Naive thymus-derived CD4-positive, alpha-beta T cell (primary cell): ENCODE measurements around the gene ATF3. TPM values are rescaled to one million over a fixed set of nuclear protein-coding genes. Genes with fewer than 3 reads are reported as not detected.

Experiments
- ATAC-seq: fragments of 150-1000 bp; cut with Tn5 transposase; 2 replicates; pipeline ENCODE4 v1.10.0; 2021; ENCODE audit warnings: mild to moderate bottlenecking, moderate library complexity
- CTCF ChIA-PET: fragments of 350-600 bp; sonication (Branson Sonifier 250); formaldehyde crosslinking; loops from one replicate; lab custom pipeline; 2021; ENCODE audit warnings: antibody characterized with exemption; lab: Charles Lee
- POLR2A ChIA-PET: fragments of 350-600 bp; sonication (Branson Sonifier 250); formaldehyde crosslinking; loops from one replicate; lab custom pipeline; 2021; ENCODE audit warnings: antibody characterized with exemption, inconsistent platforms; lab: Charles Lee
- DNase-seq, 9 donors: peaks; one replicate each; pipeline versions ENCODE4 v3.0.0 to v3.0.0-alpha.2; 2020 to 2022; ENCODE audit warnings: mixed read lengths in 1 of 9
- H3K27ac ChIP-seq: one replicate; pipeline ENCODE4 v1.7.0; 2013; ENCODE audit warnings: mild to moderate bottlenecking, low read depth, low read length, moderate library complexity
- H3K27me3 ChIP-seq, 2 donors: one replicate each; pipeline ENCODE4 v1.7.0; 2013; ENCODE audit warnings: low read length in 2 of 2, mild to moderate bottlenecking in 2 of 2, moderate library complexity in 2 of 2; ENCODE audit not compliant: control insufficient read depth in 2 of 2, insufficient read depth in 2 of 2
- H3K36me3 ChIP-seq, 3 experiments: 1 replicate in 2 of 3; 2 replicates in 1 of 3; pipeline ENCODE4 v1.7.0; 2013; ENCODE audit warnings: low read length in 3 of 3, mild to moderate bottlenecking in 3 of 3, moderate library complexity in 1 of 3; ENCODE audit not compliant: insufficient read depth in 3 of 3, control insufficient read depth in 2 of 3
- H3K4me1 ChIP-seq, 2 donors: one replicate each; pipeline ENCODE4 v1.7.0; 2013; ENCODE audit warnings: low read length in 2 of 2, mild to moderate bottlenecking in 2 of 2, moderate library complexity in 1 of 2; ENCODE audit not compliant: control insufficient read depth in 2 of 2, insufficient read depth in 2 of 2
- H3K4me3 ChIP-seq: 2 replicates; pipeline ENCODE4 v1.7.0; 2013; ENCODE audit warnings: mild to moderate bottlenecking, low read length
- H3K9me3 ChIP-seq, 3 experiments: 1 replicate in 2 of 3; 2 replicates in 1 of 3; pipeline ENCODE4 v1.7.0; 2013; ENCODE audit warnings: low read length in 3 of 3; ENCODE audit not compliant: control insufficient read depth in 2 of 3
- H3K27ac Mint-ChIP-seq, 9 donors: one replicate each; pipeline ENCODE4 v1.8.0; 2020 to 2022; ENCODE audit warnings: mixed read lengths in 9 of 9, mild to moderate bottlenecking in 8 of 9, moderate library complexity in 5 of 9, inconsistent platforms in 2 of 9
- H3K27me3 Mint-ChIP-seq, 5 donors: one replicate each; pipeline ENCODE4 v1.8.0; 2021 to 2022; ENCODE audit warnings: mixed read lengths in 5 of 5, mild to moderate bottlenecking in 1 of 5
- H3K36me3 Mint-ChIP-seq, 5 donors: one replicate each; pipeline ENCODE4 v1.8.0; 2020 to 2022; ENCODE audit warnings: mixed read lengths in 5 of 5, mild to moderate bottlenecking in 3 of 5, inconsistent platforms in 1 of 5
- H3K4me1 Mint-ChIP-seq, 7 donors: one replicate each; pipeline ENCODE4 v1.8.0; 2020 to 2022; ENCODE audit warnings: mixed read lengths in 7 of 7, mild to moderate bottlenecking in 3 of 7, inconsistent platforms in 1 of 7
- H3K4me3 Mint-ChIP-seq, 10 donors: one replicate each; pipeline ENCODE4 v1.8.0; 2020 to 2022; ENCODE audit warnings: mild to moderate bottlenecking in 10 of 10, mixed read lengths in 10 of 10, moderate library complexity in 6 of 10, inconsistent platforms in 2 of 10
- H3K9me3 Mint-ChIP-seq, 11 donors: one replicate each; pipeline ENCODE4 v1.8.0; 2020 to 2022; ENCODE audit warnings: mixed read lengths in 11 of 11, mild to moderate bottlenecking in 4 of 11, inconsistent platforms in 1 of 11, moderate library complexity in 1 of 11
- intact Hi-C, 2 donors: fragments of 100-400 bp; cut with micrococcal nuclease; formaldehyde crosslinking; loops; one replicate each; pipeline ENCODE4 v1.15.1; 2023
- polyA plus RNA-seq, 2 donors: library from polyadenylated mRNA; unstranded; fragments of 300-500 nt; fragmentation: Illumina TruSeq; gene quantifications; one replicate each; pipeline ENCODE4 v1.2.3, GENCODE V29; 2021
- total RNA-seq, 6 experiments: library from RNA in 5 of 6; stranded (reverse) in 5 of 6; gene quantifications; 1 replicate in 5 of 6; 2 replicates in 1 of 6; pipeline ENCODE4 v1.2.3 and lab custom pipeline; 2021 to 2026

Gene ATF3
- total and polyA plus RNA-seq, 7 experiments from 2014 or later = 0.57 to 83.4 (median 12.5) TPM; not detected in 2

DNA sequence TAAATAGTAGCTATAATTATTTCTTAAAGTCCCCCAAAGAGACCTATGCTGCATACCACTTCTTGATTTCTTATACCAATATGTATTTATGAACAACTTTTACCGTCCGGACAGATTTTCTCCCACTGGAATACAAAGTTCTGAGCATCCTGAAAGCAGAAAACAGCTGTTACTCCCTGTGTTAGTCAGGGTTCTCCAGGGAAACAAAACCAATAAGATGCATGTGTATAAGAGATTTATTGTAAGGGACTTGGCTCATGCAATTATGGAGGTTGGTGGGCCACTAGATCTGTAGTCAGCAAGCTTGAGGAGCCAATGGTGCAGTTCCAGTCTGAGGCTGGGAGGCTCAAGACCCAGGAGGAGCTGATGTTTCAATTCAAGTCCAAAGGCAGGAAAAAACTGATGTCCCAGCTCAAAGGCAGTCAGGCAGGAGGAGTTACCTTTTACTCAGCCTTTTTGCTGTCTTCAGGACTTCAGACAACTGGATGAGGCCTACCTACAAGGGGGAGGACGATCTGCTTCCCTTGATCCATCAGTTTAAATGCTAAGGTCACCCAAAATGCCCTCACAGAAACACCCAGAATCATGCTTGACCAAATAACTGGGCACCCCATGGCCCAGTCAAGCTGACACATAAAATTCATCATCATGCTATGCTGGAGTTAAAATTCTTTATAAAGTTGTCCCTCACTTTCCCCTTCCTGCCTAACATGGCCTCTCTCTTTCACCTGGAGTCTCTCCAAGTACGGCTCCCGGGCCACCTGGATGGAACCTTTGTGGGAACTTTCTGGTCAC, 24.3 kb upstream of the ATF3 start:
- POLR2A ChIA-PET = no interaction called here
- Mint-ChIP-seq H3K4me1 (peaks cover 0 to 8% (median 0%) of the 10 kb centered on the region in 7 donors), H3K36me3 (no peaks in the 10 kb centered on the region), H3K27ac (no peak overlapping the region), H3K4me3 (no peak overlapping the region), H3K27me3 (peaks cover 35 to 49% (median 43%) of the 10 kb centered on the region in 5 donors), H3K9me3 (no peaks in the 10 kb centered on the region)
- Histone ChIP-seq H3K27me3 (no peaks in the 10 kb centered on the region), H3K9me3 (no peaks in the 10 kb centered on the region), H3K4me1 (no peaks in the 10 kb centered on the region), H3K27ac (no peak overlapping the region), H3K4me3 (no peak overlapping the region), H3K36me3 (no peaks in the 10 kb centered on the region)
- CTCF ChIA-PET = no interaction called here
- DNase-seq (no peak), ATAC-seq (no peak)
- intact Hi-C loops = no loop called here

DNA sequence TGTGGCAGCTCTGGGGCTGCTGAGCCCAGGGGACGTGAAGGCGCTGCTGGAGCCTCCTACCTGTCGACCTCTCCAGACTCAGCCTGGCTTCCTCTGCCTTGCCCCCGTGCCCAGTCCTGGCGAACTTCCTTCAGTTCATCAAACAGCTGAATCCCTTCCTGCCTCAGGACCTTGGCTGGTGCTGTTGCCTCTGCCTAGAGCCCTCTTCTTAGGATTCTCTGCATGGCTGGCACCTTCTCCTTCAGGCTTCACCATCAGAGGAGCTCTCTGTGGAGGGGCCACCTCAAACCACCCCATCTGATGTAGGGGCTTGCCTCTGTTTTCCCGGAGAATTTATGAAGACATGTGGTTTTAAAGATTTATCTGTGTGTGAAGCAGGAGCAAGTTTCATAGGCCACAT, 23.4 kb upstream of the ATF3 start:
- no peaks in the 10 kb centered on the region for H3K36me3 Mint-ChIP-seq
- ChIA-PET CTCF (interaction anchor here (0.5 kb wide), 1 partner anchor 219 kb away, joined by 3 read pairs; no protein-coding TSS in a partner anchor), POLR2A (no interaction called here)
- no peak overlapping the region for H3K4me3 Mint-ChIP-seq
- H3K27ac ChIP-seq = no peak overlapping the region
- H3K27me3 Mint-ChIP-seq = peaks cover 34 to 52% (median 46%) of the 10 kb centered on the region in 5 donors
- H3K9me3 ChIP-seq = no peaks in the 10 kb centered on the region
- no peaks in the 10 kb centered on the region for H3K9me3 Mint-ChIP-seq
- peaks cover 0 to 6% (median 0%) of the 10 kb centered on the region in 7 donors for H3K4me1 Mint-ChIP-seq
- no peaks in the 10 kb centered on the region for H3K36me3 ChIP-seq
- ATAC-seq (no peak), DNase-seq (no peak)
- no peak overlapping the region for H3K4me3 ChIP-seq
- H3K27me3 ChIP-seq = no peaks in the 10 kb centered on the region
- H3K27ac Mint-ChIP-seq = no peak overlapping the region
- intact Hi-C loops = no loop called here
- H3K4me1 ChIP-seq = no peaks in the 10 kb centered on the region

DNA sequence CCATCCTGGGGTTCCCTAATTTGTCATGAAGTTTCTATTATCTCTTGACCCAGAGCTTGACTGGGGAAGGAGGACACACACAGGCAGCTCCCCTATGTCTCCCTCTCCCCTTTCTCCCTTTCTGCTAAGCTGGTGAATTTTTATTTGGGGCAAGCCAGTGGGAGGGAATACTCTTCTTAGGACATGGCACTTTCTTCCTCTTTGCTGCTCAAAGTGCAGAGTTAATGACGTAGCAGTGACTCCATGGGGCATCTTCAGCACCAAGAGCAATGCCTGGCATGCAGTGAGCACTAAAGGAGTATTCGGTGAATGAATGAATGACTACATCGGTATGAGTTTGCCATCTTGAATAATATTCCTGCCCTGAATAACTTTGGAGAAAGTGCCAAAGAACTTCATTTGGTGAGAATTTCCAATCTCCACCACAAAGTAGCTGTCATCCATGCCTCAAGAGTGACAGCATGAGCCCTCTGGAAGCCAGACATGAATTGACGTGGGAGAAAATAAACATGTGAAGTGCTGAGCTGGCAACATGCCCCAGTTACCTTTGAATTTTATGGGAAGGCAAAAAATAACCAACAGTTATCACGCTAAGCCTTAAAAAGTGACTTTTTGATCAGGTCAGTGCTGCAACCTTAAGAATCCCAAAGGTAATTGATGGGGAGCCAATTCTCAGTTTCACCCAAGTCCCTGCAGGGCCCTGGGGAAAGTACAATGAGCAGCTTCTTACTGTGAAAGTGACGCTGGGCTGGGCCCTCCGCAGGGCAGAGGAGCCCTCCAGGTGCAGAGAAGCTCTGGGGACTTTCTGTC, 22.1 kb upstream of the ATF3 start:
- Mint-ChIP-seq H3K27ac (no peak overlapping the region), H3K27me3 (peaks cover 36 to 64% (median 53%) of the 10 kb centered on the region in 5 donors)
- no peak for ATAC-seq

DNA sequence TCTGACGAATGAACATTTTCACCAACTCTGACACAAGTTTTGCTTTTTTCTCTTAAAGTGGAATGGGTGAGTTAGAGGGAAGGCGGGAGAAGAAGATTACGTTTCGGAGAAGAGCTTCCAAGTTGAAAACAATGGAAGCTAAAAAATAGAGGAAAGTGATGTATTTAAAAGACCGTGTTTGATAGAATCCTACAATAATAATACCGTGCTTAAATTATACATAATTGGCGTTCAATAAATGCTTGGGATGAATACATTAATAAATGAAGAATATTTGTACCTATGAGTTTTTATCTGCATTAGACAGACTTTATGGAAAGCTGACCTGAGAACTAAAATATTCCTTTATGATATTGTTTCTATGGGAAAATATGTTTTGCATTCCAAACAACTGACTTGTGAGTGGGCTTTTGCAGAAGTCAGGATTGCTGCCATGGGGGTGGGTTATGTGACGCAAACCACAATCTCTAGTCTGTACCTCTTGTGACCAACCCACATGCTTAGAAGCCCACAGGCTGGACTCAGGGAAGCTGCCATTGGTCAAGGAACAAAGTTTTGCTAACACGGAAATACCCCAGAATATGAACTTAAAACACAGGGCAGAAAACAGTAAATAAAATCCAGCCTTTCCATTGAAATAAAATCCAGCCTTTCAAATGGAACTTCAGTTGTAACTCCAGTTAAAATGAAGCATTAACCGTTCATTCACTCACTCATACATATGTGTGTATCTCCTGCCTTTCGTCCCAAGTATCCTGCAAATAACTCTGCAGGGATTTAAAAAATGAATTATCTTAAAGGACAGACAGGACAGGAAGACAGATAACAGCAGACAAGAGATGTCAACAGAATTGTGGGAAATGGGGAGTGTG, 21.3 kb upstream of the ATF3 start:
- H3K36me3 Mint-ChIP-seq = no peaks in the 10 kb centered on the region
- no peaks in the 10 kb centered on the region for H3K9me3 ChIP-seq
- ATAC-seq (no peak), DNase-seq (no peak)
- H3K27ac Mint-ChIP-seq = no peak overlapping the region
- H3K4me1 Mint-ChIP-seq = peaks cover 0 to 4% (median 0%) of the 10 kb centered on the region in 7 donors
- H3K4me1 ChIP-seq = no peaks in the 10 kb centered on the region
- ChIA-PET CTCF (no interaction called here), POLR2A (no interaction called here)
- H3K9me3 Mint-ChIP-seq = no peaks in the 10 kb centered on the region
- intact Hi-C loops = no loop called here
- H3K36me3 ChIP-seq = no peaks in the 10 kb centered on the region
- H3K27me3 ChIP-seq = no peaks in the 10 kb centered on the region
- peaks cover 36 to 68% (median 53%) of the 10 kb centered on the region in 5 donors for H3K27me3 Mint-ChIP-seq
- H3K4me3 ChIP-seq = no peak overlapping the region
- no peak overlapping the region for H3K27ac ChIP-seq
- no peak overlapping the region for H3K4me3 Mint-ChIP-seq

More for the DNA sequence above, 22.1 kb upstream of the ATF3 start:
- Mint-ChIP-seq H3K4me3 (no peak overlapping the region), H3K36me3 (no peaks in the 10 kb centered on the region), H3K4me1 (peaks cover 0 to 4% (median 0%) of the 10 kb centered on the region in 7 donors), H3K9me3 (no peaks in the 10 kb centered on the region)
- DNase-seq = no peak
- intact Hi-C loops = no loop called here
- POLR2A ChIA-PET = no interaction called here
- H3K27ac ChIP-seq = no peak overlapping the region
- no peaks in the 10 kb centered on the region for H3K4me1 ChIP-seq
- H3K27me3 ChIP-seq = no peaks in the 10 kb centered on the region
- H3K9me3 ChIP-seq = no peaks in the 10 kb centered on the region
- H3K4me3 ChIP-seq = no peak overlapping the region
- CTCF ChIA-PET = no interaction called here
- no peaks in the 10 kb centered on the region for H3K36me3 ChIP-seq

DNA sequence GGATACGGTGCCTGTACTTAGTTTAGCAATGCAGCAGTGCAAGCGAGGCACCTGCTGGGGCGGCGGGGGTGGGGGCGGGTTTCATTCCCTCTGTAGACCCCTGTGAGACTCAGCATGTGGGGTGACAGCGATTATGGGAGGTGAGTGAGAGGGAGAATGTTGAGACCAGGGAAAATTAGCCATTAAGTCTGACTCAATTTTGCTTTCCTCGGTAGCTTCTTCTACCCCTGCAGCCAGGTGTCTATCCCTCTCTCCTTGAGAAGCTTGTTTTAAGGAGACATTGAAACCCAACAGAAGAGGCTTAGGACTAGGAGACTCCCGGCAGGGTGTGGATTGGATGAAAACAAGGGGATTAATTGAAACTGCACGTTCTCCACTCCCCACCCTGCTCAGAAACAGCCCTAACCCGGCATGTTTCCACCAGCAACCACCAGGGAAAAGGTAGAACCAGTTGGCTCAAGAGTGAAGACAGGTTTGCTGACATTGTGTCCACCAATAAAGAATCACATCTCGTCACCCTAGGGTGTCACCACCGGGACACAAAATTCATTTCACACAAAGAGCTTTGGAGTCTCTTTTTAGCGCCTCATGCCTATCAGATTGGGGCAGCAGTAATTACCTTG, 20.6 kb upstream of the ATF3 start:
- DNase-seq = no peak
- Histone ChIP-seq H3K4me1 (no peaks in the 10 kb centered on the region), H3K27ac (no peak overlapping the region), H3K27me3 (no peaks in the 10 kb centered on the region), H3K36me3 (no peaks in the 10 kb centered on the region), H3K9me3 (no peaks in the 10 kb centered on the region), H3K4me3 (no peak overlapping the region)
- no peak for ATAC-seq
- Mint-ChIP-seq H3K27me3 (peaks cover 36 to 66% (median 47%) of the 10 kb centered on the region in 5 donors), H3K36me3 (no peaks in the 10 kb centered on the region), H3K4me1 (no peaks in the 10 kb centered on the region), H3K27ac (no peak overlapping the region), H3K9me3 (no peaks in the 10 kb centered on the region), H3K4me3 (no peak overlapping the region)
- POLR2A ChIA-PET = no interaction called here
- intact Hi-C loops = no loop called here
- CTCF ChIA-PET = no interaction called here

- CTCF ChIA-PET = no interaction called here
- intact Hi-C loops = no loop called here
These were observed 19.1 kb upstream of the ATF3 start for GRCh38 chr1:212589446-212589845.

More at GRCh38 chr1:212589446-212589845, 19.1 kb upstream of the ATF3 start:
- H3K36me3 ChIP-seq = no peaks in the 10 kb centered on the region
- no peak overlapping the region for H3K4me3 ChIP-seq
- no peak for ATAC-seq
- POLR2A ChIA-PET = no interaction called here
- H3K4me1 ChIP-seq = no peaks in the 10 kb centered on the region
- no peak for DNase-seq
- Mint-ChIP-seq H3K27me3 (peaks cover 36 to 61% (median 42%) of the 10 kb centered on the region in 5 donors), H3K9me3 (no peaks in the 10 kb centered on the region), H3K4me3 (no peak overlapping the region), H3K4me1 (no peaks in the 10 kb centered on the region), H3K27ac (no peak overlapping the region), H3K36me3 (peaks cover 0 to 4% (median 0%) of the 10 kb centered on the region in 5 donors)
- H3K27me3 ChIP-seq = no peaks in the 10 kb centered on the region
- H3K9me3 ChIP-seq = no peaks in the 10 kb centered on the region
- no peak overlapping the region for H3K27ac ChIP-seq
